Effector CD8-positive, alpha-beta T cell (primary cell): Measurements from ENCODE around the gene DHRS13.

Source experiments
- DNase-seq: peaks from one replicate; lab custom pipeline; 2025; lab: John Stamatoyannopoulos, UW

The DHRS13 gene

DNA sequence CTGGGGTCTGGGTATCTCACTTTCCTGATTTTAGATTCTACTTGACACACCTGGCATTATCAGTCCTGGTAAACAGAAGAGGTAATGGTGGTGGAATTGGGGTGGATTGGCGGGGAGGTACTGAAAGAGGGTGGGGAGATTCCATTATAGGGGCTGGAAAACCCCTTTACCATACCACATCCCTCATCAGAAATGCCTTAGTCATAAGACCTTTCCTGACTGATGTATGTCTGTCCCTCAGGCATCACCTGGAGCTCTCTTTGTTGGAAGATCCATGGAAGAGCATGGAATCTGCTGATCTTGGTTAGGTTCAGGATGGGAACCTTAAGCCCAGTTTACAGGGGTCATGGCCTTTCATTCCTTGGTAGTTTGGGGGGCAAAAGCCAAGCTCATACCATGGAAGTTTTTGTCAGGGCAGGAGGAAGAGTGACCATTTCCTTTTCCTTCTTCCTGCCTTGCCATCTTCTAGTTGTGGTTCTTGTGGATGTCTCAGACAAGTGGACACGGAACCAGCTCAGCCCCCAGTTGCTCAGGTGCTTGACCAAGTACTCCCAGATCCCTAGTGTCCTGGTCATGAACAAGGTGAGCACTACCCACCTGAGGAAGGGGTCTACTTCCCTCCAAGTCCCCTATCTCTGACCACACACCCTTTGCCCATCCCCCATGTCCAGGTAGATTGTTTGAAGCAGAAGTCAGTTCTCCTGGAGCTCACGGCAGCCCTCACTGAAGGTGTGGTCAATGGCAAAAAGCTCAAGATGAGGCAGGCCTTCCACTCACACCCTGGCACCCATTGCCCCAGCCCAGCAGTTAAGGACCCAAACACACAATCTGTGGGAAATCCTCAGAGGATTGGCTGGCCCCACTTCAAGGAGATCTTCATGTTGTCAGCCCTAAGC, 44.7 kb downstream of the DHRS13 start:
- no peak for DNase-seq

GRCh38 chr17:28856028-28856574, 46.8 kb downstream of the DHRS13 start:
- DNase-seq, result no peak

DNA sequence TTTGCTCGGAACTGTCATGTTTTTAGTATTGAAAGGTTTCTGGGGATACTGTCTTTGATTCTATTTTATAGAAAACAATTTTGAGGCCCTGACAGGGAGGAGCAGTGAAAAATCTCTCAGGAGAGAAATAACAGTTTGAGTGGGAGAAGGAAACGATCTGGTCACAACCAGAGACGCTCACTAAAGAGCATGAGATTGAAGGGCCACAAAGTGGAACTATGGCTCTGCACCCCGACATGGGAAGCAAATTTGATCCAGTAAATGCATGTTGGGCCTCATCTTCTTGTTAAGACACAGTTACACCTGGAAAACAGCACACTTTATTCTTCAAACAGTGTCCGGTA, 47.6 kb downstream of the DHRS13 start:
- no peak for DNase-seq

- DNase-seq, result peak; percentile 70
These were observed 48.2 kb downstream of the DHRS13 start, which contains the start of gene ERAL1 for GRCh38 chr17:28854457-28855335. Gene ERAL1 (plus strand): TSS chr17:28855016. CDS start chr17:28855035, 19 bp downstream.

DNA sequence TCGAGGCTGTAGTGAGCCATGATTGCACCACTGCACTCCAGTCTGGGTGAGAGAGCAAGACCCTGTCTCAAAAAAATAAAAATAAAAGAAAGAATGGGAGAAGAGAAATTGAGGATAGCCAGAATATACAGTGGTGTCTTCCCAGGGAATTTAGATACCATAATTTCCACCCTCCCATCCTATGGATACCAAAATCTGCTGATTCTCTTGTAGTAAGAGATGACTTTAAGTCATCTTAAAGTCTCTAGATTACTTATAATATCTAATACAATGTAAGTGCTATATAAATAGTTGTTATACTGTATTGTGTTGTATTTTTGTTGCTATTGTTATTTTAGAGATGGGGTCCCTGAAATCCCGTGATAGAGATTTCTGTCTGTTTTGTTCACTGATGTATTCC, 49.6 kb downstream of the DHRS13 start:
- DNase-seq, result no peak

GRCh38 chr17:28849281-28849680, 53.6 kb downstream of the DHRS13 start:
- DNase-seq, result no peak

GRCh38 chr17:28848667-28849066, 54.2 kb downstream of the DHRS13 start:
- peak; percentile 30 for DNase-seq
